Measurements from ENCODE around the gene MED10. TPM values are rescaled to one million over a fixed set of nuclear protein-coding genes. Genes with fewer than 3 reads are reported as not detected.

The MED10 gene
- total and polyA plus RNA-seq, 9 of the 15 experiments (the other 6 are each of a cell fraction or from before 2014, with no cell fraction given) = 23.8 to 83.4 (median 58.8) TPM

DNA sequence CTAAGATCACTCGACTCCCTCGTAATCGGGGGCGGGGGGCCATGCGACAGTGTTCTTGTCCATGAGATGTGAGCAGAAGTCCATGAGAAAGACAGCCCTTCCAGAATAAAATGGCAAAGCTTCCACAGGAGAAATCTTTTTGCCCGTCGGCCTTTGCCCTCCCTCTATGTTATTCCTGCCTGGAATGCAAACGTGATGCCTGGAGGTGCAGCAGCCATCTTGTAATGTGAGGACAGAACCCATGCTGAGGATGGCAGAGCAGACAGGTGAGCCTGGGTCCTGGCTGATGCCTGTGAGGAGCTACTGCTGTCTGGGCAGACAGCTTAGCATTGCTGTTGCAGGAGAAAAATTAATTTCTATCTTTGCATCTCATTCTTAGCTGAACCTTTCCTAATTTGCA lies 17.2 kb downstream of the MED10 start:
- intact Hi-C loops (cut with micrococcal nuclease) (no loop called here), in situ Hi-C loops (cut with MboI) (no loop called here)
- WGBS (ENCODE audit: insufficient coverage, low coverage, missing lambda C conversion rate) = 1% methylated on average over 8 of the region's 8 CpGs
- TF ChIP-seq RBM25 (IDR thresholded peaks at IDR 0.05; ENCODE audit: low read depth, low read length, severe bottlenecking) (peak; percentile 97), RCOR1 (IDR thresholded peaks at IDR 0.05; ENCODE audit: borderline replicate concordance in 1 of 2, low read depth in 2 of 2, low read length in 2 of 2) (peak in 1 of 2 experiments; percentile 30; a peak in 1 of 4 replicates), NR4A1 (CRISPR knock-in tag; IDR thresholded peaks at IDR 0.05) (no peak), NR4A1 (tag; IDR thresholded peaks at IDR 0.05) (no peak)
- no peak for DNase-seq (ENCODE audit: extremely low read depth in 1 of 4, low spot score in 3 of 4)
- H3K4me1 ChIP-seq (replicated peaks in 1 of 2; ENCODE audit: control insufficient read depth in 2 of 2, insufficient read depth in 2 of 2, low read length in 2 of 2) = no peaks in the 10 kb centered on the region
- H3K27ac ChIP-seq (ENCODE audit: extremely low read depth, low read depth, low read length) = no peak overlapping the region
- ChIA-PET POLR2A (interaction anchor here (0.5 kb wide), 1 partner anchor 1866 kb away, joined by 3 read pairs; no protein-coding TSS in a partner anchor), CTCF (ENCODE audit: low intra/inter-chr PET ratio) (no interaction called here)
- H3K9me3 ChIP-seq (replicated peaks; ENCODE audit: control insufficient read depth, insufficient read depth, low read depth, low read length) = no peaks in the 10 kb centered on the region
- H3K27me3 ChIP-seq (ENCODE audit: control insufficient read depth in 2 of 2, insufficient read depth in 2 of 2, low read length in 2 of 2) = peaks cover 37 to 60% of the 10 kb centered on the region in 2 experiments
- ATAC-seq = no peak
- no peak overlapping the region for H3K9ac ChIP-seq (ENCODE audit: insufficient read depth in 1 of 2, low read depth in 2 of 2, low read length in 2 of 2)
- H4K20me1 ChIP-seq (replicated peaks; ENCODE audit: control insufficient read depth, insufficient read depth, low read length) = peaks cover 9% of the 10 kb centered on the region; the same call in 1 of the 2 replicates
- no peaks in the 10 kb centered on the region for H3K79me2 ChIP-seq (ENCODE audit: control insufficient read depth, insufficient read depth, low read length)
- no peaks in the 10 kb centered on the region for H3K36me3 ChIP-seq (ENCODE audit: control insufficient read depth, insufficient read depth, low read length)
- BruUV-seq (replicated peaks) = no TSS peak
- FAIRE-seq = no peak
- H3K9me1 ChIP-seq (ENCODE audit: control insufficient read depth, insufficient read depth, low read length) = no peaks in the 10 kb centered on the region
- no peak overlapping the region for H2AFZ ChIP-seq (ENCODE audit: low read depth, low read length)
- H3K4me3 ChIP-seq = no peak overlapping the region
- H3K4me2 ChIP-seq (ENCODE audit: insufficient read depth, low read length) = no peak overlapping the region

GRCh38 chr5:6360323-6361072 lies 17.8 kb downstream of the MED10 start:
- ChIA-PET POLR2A (interaction anchor here (0.7 kb wide), 1 partner anchor 188 kb away, joined by 3 read pairs; no protein-coding TSS in a partner anchor), CTCF (ENCODE audit: low intra/inter-chr PET ratio) (no interaction called here)
- ATAC-seq (peak; percentile 47), DNase-seq (ENCODE audit: extremely low read depth in 1 of 4, low spot score in 3 of 4) (no peak), FAIRE-seq (no peak)
- Histone ChIP-seq H3K4me2 (ENCODE audit: insufficient read depth, low read length) (no peak overlapping the region), H3K36me3 (ENCODE audit: control insufficient read depth, insufficient read depth, low read length) (no peaks in the 10 kb centered on the region), H3K4me3 (no peak overlapping the region), H3K4me1 (replicated peaks in 1 of 2; ENCODE audit: control insufficient read depth in 2 of 2, insufficient read depth in 2 of 2, low read length in 2 of 2) (no peaks in the 10 kb centered on the region), H3K9ac (ENCODE audit: insufficient read depth in 1 of 2, low read depth in 2 of 2, low read length in 2 of 2) (no peak overlapping the region), H4K20me1 (replicated peaks; ENCODE audit: control insufficient read depth, insufficient read depth, low read length) (peaks cover 9% of the 10 kb centered on the region; the same call in 1 of the 2 replicates), H3K9me3 (replicated peaks; ENCODE audit: control insufficient read depth, insufficient read depth, low read depth, low read length) (no peaks in the 10 kb centered on the region), H3K79me2 (ENCODE audit: control insufficient read depth, insufficient read depth, low read length) (no peaks in the 10 kb centered on the region), H3K27ac (ENCODE audit: extremely low read depth, low read depth, low read length) (no peak overlapping the region), H3K9me1 (ENCODE audit: control insufficient read depth, insufficient read depth, low read length) (no peaks in the 10 kb centered on the region), H2AFZ (ENCODE audit: low read depth, low read length) (no peak overlapping the region), H3K27me3 (ENCODE audit: control insufficient read depth in 2 of 2, insufficient read depth in 2 of 2, low read length in 2 of 2) (peaks cover 39 to 64% of the 10 kb centered on the region in 2 experiments)
- intact Hi-C loops (cut with micrococcal nuclease) (no loop called here), in situ Hi-C loops (cut with MboI) (no loop called here)
- no TSS peak for BruUV-seq (replicated peaks)
- WGBS (ENCODE audit: insufficient coverage, low coverage, missing lambda C conversion rate) = 8% methylated on average over 18 of the region's 18 CpGs
- TF ChIP-seq POLR3G (IDR thresholded peaks at IDR 0.05; ENCODE audit: extremely low read depth, insufficient read length, insufficient replicate concordance) (no peak), OTX1 (CRISPR knock-in tag; IDR thresholded peaks at IDR 0.05) (no peak), HNRNPK (IDR thresholded peaks at IDR 0.05; ENCODE audit: low read depth, low read length, poor library complexity, severe bottlenecking) (no peak)

All from K562 (cell line).